22Rv1 (cell line): ENCODE measurements around the gene ABCA13.

ENCODE experiments used
- ZFX ChIP-seq: fragments of 450-650 bp; IDR thresholded peaks from 2 replicates; pipeline ENCODE4 v1.6.1; 2017; ENCODE audit warnings: antibody characterized with exemption, borderline replicate concordance
- TF ChIP-seq, protein P1 (sequence below): fragments of 450-650 bp; IDR thresholded peaks from 2 replicates; pipeline ENCODE4 v1.5.1; 2017; ENCODE audit warnings: mild to moderate bottlenecking

DNA sequence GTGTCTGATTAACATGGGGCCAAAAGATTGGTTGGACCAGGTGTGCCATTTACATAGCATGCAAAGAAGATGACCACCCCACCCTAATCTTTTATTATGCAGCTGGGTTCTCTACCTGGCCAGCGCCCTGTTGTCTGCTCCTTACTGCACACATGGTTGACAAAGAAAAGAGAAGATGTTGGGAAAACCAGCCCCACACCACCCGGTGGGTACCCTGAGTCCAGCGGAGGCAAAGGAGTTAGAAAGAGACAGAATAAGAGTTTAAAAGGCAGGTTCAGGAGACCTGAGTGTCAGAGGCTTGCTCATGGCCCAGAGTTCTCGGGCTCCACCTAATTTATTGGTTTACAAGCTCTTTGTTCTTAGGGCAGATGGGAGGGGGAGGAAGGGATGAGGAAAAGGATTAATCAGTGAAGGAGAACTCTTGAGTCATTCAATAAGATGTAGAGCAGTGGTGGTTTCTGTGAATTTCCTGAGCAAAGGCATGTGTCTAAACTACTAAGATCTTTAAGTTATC lies 24.1 kb upstream of the ABCA13 start:
- TF ChIP-seq, protein P1, sequence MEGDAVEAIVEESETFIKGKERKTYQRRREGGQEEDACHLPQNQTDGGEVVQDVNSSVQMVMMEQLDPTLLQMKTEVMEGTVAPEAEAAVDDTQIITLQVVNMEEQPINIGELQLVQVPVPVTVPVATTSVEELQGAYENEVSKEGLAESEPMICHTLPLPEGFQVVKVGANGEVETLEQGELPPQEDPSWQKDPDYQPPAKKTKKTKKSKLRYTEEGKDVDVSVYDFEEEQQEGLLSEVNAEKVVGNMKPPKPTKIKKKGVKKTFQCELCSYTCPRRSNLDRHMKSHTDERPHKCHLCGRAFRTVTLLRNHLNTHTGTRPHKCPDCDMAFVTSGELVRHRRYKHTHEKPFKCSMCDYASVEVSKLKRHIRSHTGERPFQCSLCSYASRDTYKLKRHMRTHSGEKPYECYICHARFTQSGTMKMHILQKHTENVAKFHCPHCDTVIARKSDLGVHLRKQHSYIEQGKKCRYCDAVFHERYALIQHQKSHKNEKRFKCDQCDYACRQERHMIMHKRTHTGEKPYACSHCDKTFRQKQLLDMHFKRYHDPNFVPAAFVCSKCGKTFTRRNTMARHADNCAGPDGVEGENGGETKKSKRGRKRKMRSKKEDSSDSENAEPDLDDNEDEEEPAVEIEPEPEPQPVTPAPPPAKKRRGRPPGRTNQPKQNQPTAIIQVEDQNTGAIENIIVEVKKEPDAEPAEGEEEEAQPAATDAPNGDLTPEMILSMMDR: no peak
- TF ChIP-seq ZFX: no peak
